ENCODE measurements around the gene PHB1.
A peak's percentile ranks its signal among the peaks of the same experiment; 100 is the strongest.
"Not testable (repeated sequence)": the region's sequence is repeated elsewhere in the genome, so short reads cannot be mapped to it uniquely, and the experiment has no call there.

PHB1 gene

GRCh38 chr17:49378311-49378710 lies 36.4 kb downstream of the PHB1 start:
- no peak for DNase-seq (ENCODE audit: low read depth)

GRCh38 chr17:49375544-49375943 lies 39.1 kb downstream of the PHB1 start:
- no peak for DNase-seq (ENCODE audit: low read depth)

- DNase-seq (ENCODE audit: low read depth) = no peak
Measured at GRCh38 chr17:49373115-49373514, 41.6 kb downstream of the PHB1 start.

GRCh38 chr17:49372425-49372824 lies 42.3 kb downstream of the PHB1 start:
- no peak for DNase-seq (ENCODE audit: low read depth)

- DNase-seq (ENCODE audit: low read depth) = no peak
Measured at GRCh38 chr17:49370971-49371834, 43.5 kb downstream of the PHB1 start.

GRCh38 chr17:49369760-49370159 lies 44.9 kb downstream of the PHB1 start:
- no peak for DNase-seq (ENCODE audit: low read depth)

GRCh38 chr17:49369089-49369488 lies 45.6 kb downstream of the PHB1 start:
- no peak for DNase-seq (ENCODE audit: low read depth)

GRCh38 chr17:49365667-49366066 lies 49.0 kb downstream of the PHB1 start:
- DNase-seq (ENCODE audit: low read depth) = no peak

GRCh38 chr17:49365126-49365525 lies 49.6 kb downstream of the PHB1 start:
- not testable (repeated sequence) for DNase-seq (ENCODE audit: low read depth)

GRCh38 chr17:49364119-49364518 lies 50.6 kb downstream of the PHB1 start:
- DNase-seq (ENCODE audit: low read depth) = no peak

- no peak for DNase-seq (ENCODE audit: low read depth)
Measured at GRCh38 chr17:49363251-49363650, 51.4 kb downstream of the PHB1 start.

- DNase-seq (ENCODE audit: low read depth) = no peak
Measured at GRCh38 chr17:49362723-49363117, 52.0 kb downstream of the PHB1 start.

- DNase-seq (ENCODE audit: low read depth) = peak; percentile 91
Measured at GRCh38 chr17:49361902-49362722, 52.6 kb downstream of the PHB1 start, which contains the start of gene ZNF652. Gene ZNF652, minus strand, starts transcription at chr17:49362250. Its CDS starts 44,525 bp downstream, at chr17:49317725.

GRCh38 chr17:49361129-49361901 lies 53.4 kb downstream of the PHB1 start:
- peak; percentile 72 for DNase-seq (ENCODE audit: low read depth)

GRCh38 chr17:49360796-49361128 lies 53.9 kb downstream of the PHB1 start:
- no peak for DNase-seq (ENCODE audit: low read depth)

- DNase-seq (ENCODE audit: low read depth) = no peak
Measured at GRCh38 chr17:49359990-49360795, 54.5 kb downstream of the PHB1 start.

GRCh38 chr17:49358641-49359247 lies 55.9 kb downstream of the PHB1 start:
- DNase-seq (ENCODE audit: low read depth) = no peak

- no peak for DNase-seq (ENCODE audit: low read depth)
Measured at GRCh38 chr17:49357516-49357915, 57.2 kb downstream of the PHB1 start.

GRCh38 chr17:49356320-49356719 lies 58.4 kb downstream of the PHB1 start:
- no peak for DNase-seq (ENCODE audit: low read depth)

All from stimulated activated CD8-positive, alpha-beta memory T cell treated with anti-CD3 and anti-CD28 coated beads, Interleukin-12 subunit alpha, Interleukin-12 subunit beta, amount 100 ng/mL, for 4 hours (primary cell).